Mesendoderm (in vitro differentiated cells): ENCODE results near the gene MAP3K9.

Experiments used
- DNase-seq: peaks from one replicate; pipeline ENCODE4 v3.0.0; 2013
- H2AK5ac ChIP-seq: 2 replicates; pipeline ENCODE4 v1.6.1; 2013; ENCODE audit warnings: low read length, inconsistent platforms
- H2BK120ac ChIP-seq: 2 replicates; pipeline ENCODE4 v1.6.1; 2013; ENCODE audit warnings: low read depth, mild to moderate bottlenecking, low read length, moderate library complexity, mixed read lengths
- H2BK15ac ChIP-seq: replicated peaks from 2 replicates; pipeline ENCODE4 v1.6.1; 2013; ENCODE audit warnings: low read depth, mild to moderate bottlenecking, moderate library complexity
- H2BK5ac ChIP-seq: 2 replicates; pipeline ENCODE4 v1.6.1; 2013; ENCODE audit warnings: low read length, inconsistent platforms
- H3K18ac ChIP-seq: 2 replicates; pipeline ENCODE4 v1.6.1; 2013; ENCODE audit warnings: mild to moderate bottlenecking, low read length, mixed read lengths
- H3K23ac ChIP-seq: one replicate; pipeline ENCODE4 v1.6.1; 2013; ENCODE audit warnings: low read length
- H3K27ac ChIP-seq: 2 replicates; pipeline ENCODE4 v1.5.1; 2013; ENCODE audit warnings: low read depth, mild to moderate bottlenecking, inconsistent platforms, low read length, moderate library complexity
- H3K27me3 ChIP-seq: 2 replicates; pipeline ENCODE4 v1.6.1; 2013; ENCODE audit warnings: low read length, control low read depth, mild to moderate bottlenecking, inconsistent platforms; ENCODE audit not compliant: insufficient read depth, poor library complexity
- H3K36me3 ChIP-seq: 2 replicates; pipeline ENCODE4 v1.6.1; 2013; ENCODE audit warnings: low read length, inconsistent platforms; ENCODE audit not compliant: control insufficient read depth, insufficient read depth
- H3K4ac ChIP-seq: one replicate; pipeline ENCODE4 v1.6.1; 2013; ENCODE audit warnings: low read depth, mild to moderate bottlenecking, low read length, moderate library complexity
- H3K4me1 ChIP-seq: 2 replicates; pipeline ENCODE4 v1.6.1; 2013; ENCODE audit warnings: low read depth, low read length, inconsistent platforms; ENCODE audit not compliant: control insufficient read depth
- H3K4me2 ChIP-seq: 2 replicates; pipeline ENCODE4 v1.6.1; 2013; ENCODE audit warnings: low read length
- H3K4me3 ChIP-seq: 2 replicates; pipeline ENCODE4 v1.5.1; 2013; ENCODE audit warnings: mild to moderate bottlenecking, low read length
- H3K56ac ChIP-seq: one replicate; pipeline ENCODE4 v1.6.1; 2013; ENCODE audit warnings: low read length
- H3K79me1 ChIP-seq: 2 replicates; pipeline ENCODE4 v1.6.1; 2013; ENCODE audit warnings: low read length, inconsistent platforms
- H3K79me2 ChIP-seq: 2 replicates; pipeline ENCODE4 v1.6.1; 2013; ENCODE audit warnings: mild to moderate bottlenecking, low read length; ENCODE audit not compliant: control insufficient read depth, insufficient read depth
- H3K9ac ChIP-seq: 2 replicates; pipeline ENCODE4 v1.6.1; 2013; ENCODE audit warnings: low read length, inconsistent platforms
- H4K5ac ChIP-seq: one replicate; pipeline ENCODE4 v1.6.1; 2013; ENCODE audit warnings: low read length
- H4K8ac ChIP-seq: one replicate; pipeline ENCODE4 v1.6.1; 2013; ENCODE audit warnings: low read depth, mild to moderate bottlenecking, control low read depth, low read length, moderate library complexity
- WGBS: extraction: QIAGEN DNeasy Blood & Tissue Kit; methylation state at CpG from one replicate; pipeline ENCODE4 v1.1.7; 2013; ENCODE audit warnings: low lambda C conversion rate, missing lambda C conversion rate; ENCODE audit not compliant: insufficient coverage; ENCODE audit errors: extremely low coverage; 5-methylcytosine and 5-hydroxymethylcytosine counted together

The MAP3K9 gene

DNA sequence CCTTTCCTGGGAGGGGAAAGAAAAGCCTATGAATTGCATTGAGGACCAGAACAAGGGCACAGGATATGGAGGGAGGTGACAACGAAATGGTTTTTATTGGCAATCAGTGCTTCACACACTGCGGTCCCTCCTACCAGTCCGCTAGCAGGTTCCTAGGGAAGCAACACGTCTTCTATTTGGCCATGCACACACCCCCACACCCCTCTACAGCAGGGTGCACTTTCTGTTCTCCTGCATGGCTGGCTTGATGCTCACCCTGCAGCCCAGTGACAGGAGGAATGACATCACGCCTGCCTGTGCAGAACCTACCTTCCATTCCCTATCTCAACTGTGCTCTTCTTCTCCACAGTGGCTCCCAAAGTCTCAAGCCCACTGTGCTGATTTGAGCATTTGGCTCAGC, 109.7 kb downstream of the MAP3K9 start:
- Histone ChIP-seq H2BK15ac (no peak overlapping the region), H3K27me3 (no peaks in the 10 kb centered on the region), H3K23ac (no peak overlapping the region), H3K36me3 (no peaks in the 10 kb centered on the region), H3K4ac (no peak overlapping the region), H2BK120ac (no peak overlapping the region), H4K5ac (no peak overlapping the region), H3K4me3 (no peak overlapping the region), H3K56ac (no peak overlapping the region), H3K18ac (no peak overlapping the region), H3K27ac (no peak overlapping the region), H3K4me1 (no peaks in the 10 kb centered on the region), H2BK5ac (no peak overlapping the region), H3K4me2 (no peak overlapping the region), H2AK5ac (no peak overlapping the region), H4K8ac (no peak overlapping the region), H3K79me2 (no peaks in the 10 kb centered on the region), H3K9ac (no peak overlapping the region), H3K79me1 (no peaks in the 10 kb centered on the region)
- no CpG with 5 or more reads among the region's 5 CpGs for WGBS
- no peak for DNase-seq

DNA sequence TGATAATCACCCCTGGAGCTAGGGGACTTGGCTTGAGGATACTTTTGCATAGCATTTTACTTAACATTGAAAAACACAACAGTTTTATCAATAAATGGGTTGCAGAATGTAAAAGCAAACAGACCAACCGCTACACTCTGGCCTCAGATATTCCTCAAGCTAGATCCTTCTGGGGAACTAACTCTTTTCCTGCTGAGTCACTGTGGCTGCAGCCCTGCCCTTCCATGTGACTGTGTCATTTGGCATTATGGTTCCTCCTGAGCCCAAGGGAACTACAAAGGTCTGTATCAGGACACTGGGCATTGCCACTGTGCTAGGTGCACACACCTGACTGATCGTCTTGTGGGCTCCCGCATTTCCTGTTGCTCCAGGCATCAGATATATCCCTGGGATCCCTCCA, 111.0 kb downstream of the MAP3K9 start:
- Histone ChIP-seq H4K8ac (no peak overlapping the region), H2AK5ac (no peak overlapping the region), H3K4me3 (no peak overlapping the region), H3K56ac (peak overlapping the region; percentile 44), H3K4me2 (no peak overlapping the region), H3K4ac (no peak overlapping the region), H3K18ac (no peak overlapping the region), H3K9ac (no peak overlapping the region), H3K79me2 (no peaks in the 10 kb centered on the region), H2BK120ac (no peak overlapping the region), H3K27me3 (no peaks in the 10 kb centered on the region), H4K5ac (no peak overlapping the region), H3K36me3 (no peaks in the 10 kb centered on the region), H3K79me1 (no peaks in the 10 kb centered on the region), H3K4me1 (no peaks in the 10 kb centered on the region), H3K23ac (no peak overlapping the region), H2BK5ac (no peak overlapping the region), H2BK15ac (no peak overlapping the region), H3K27ac (no peak overlapping the region)
- DNase-seq: peak; percentile 44
- no CpG with 5 or more reads among the region's 3 CpGs for WGBS

- Histone ChIP-seq H3K18ac (no peak overlapping the region), H4K8ac (no peak overlapping the region), H3K79me2 (no peaks in the 10 kb centered on the region), H3K4me1 (no peaks in the 10 kb centered on the region), H3K4ac (no peak overlapping the region), H2BK5ac (no peak overlapping the region), H3K27me3 (no peaks in the 10 kb centered on the region), H2BK15ac (no peak overlapping the region), H2AK5ac (no peak overlapping the region), H3K79me1 (no peaks in the 10 kb centered on the region), H3K56ac (no peak overlapping the region), H3K4me3 (no peak overlapping the region), H2BK120ac (no peak overlapping the region), H3K23ac (no peak overlapping the region), H3K9ac (no peak overlapping the region), H3K27ac (no peak overlapping the region), H4K5ac (no peak overlapping the region), H3K4me2 (no peak overlapping the region), H3K36me3 (no peaks in the 10 kb centered on the region)
- no peak for DNase-seq
- WGBS: no CpG with 5 or more reads among the region's 2 CpGs
Observed at GRCh38 chr14:70697701-70698100, 111.6 kb downstream of the MAP3K9 start.

- no peak overlapping the region for H3K4me3 ChIP-seq
- H3K79me2 ChIP-seq: no peaks in the 10 kb centered on the region
- H2AK5ac ChIP-seq: no peak overlapping the region
- no peak overlapping the region for H4K8ac ChIP-seq
- no peak overlapping the region for H4K5ac ChIP-seq
- no peak overlapping the region for H2BK120ac ChIP-seq
- H3K27me3 ChIP-seq: no peaks in the 10 kb centered on the region
- H3K4me2 ChIP-seq: no peak overlapping the region
- H3K23ac ChIP-seq: no peak overlapping the region
- H3K56ac ChIP-seq: no peak overlapping the region
- no peak overlapping the region for H3K27ac ChIP-seq
- no peak overlapping the region for H2BK15ac ChIP-seq
- H2BK5ac ChIP-seq: no peak overlapping the region
- H3K9ac ChIP-seq: no peak overlapping the region
- no peak for DNase-seq
- H3K4ac ChIP-seq: no peak overlapping the region
- H3K18ac ChIP-seq: no peak overlapping the region
- H3K79me1 ChIP-seq: no peaks in the 10 kb centered on the region
- H3K36me3 ChIP-seq: no peaks in the 10 kb centered on the region
- H3K4me1 ChIP-seq: no peaks in the 10 kb centered on the region
- no CpG with 5 or more reads among the region's 2 CpGs for WGBS
Observed at GRCh38 chr14:70696026-70696425, 113.3 kb downstream of the MAP3K9 start.

- Histone ChIP-seq H3K18ac (no peak overlapping the region), H3K4ac (no peak overlapping the region), H3K27me3 (no peaks in the 10 kb centered on the region), H4K5ac (no peak overlapping the region), H3K56ac (no peak overlapping the region), H2BK5ac (no peak overlapping the region), H3K79me1 (no peaks in the 10 kb centered on the region), H2AK5ac (no peak overlapping the region), H3K36me3 (no peaks in the 10 kb centered on the region), H2BK120ac (no peak overlapping the region), H3K27ac (no peak overlapping the region), H3K4me1 (no peaks in the 10 kb centered on the region), H4K8ac (no peak overlapping the region), H2BK15ac (no peak overlapping the region), H3K4me3 (no peak overlapping the region), H3K9ac (no peak overlapping the region), H3K23ac (no peak overlapping the region), H3K79me2 (no peaks in the 10 kb centered on the region), H3K4me2 (no peak overlapping the region)
- no CpG with 5 or more reads among the region's 10 CpGs for WGBS
- DNase-seq: peak; percentile 11
Observed at GRCh38 chr14:70692210-70692609, 117.1 kb downstream of the MAP3K9 start.

DNA sequence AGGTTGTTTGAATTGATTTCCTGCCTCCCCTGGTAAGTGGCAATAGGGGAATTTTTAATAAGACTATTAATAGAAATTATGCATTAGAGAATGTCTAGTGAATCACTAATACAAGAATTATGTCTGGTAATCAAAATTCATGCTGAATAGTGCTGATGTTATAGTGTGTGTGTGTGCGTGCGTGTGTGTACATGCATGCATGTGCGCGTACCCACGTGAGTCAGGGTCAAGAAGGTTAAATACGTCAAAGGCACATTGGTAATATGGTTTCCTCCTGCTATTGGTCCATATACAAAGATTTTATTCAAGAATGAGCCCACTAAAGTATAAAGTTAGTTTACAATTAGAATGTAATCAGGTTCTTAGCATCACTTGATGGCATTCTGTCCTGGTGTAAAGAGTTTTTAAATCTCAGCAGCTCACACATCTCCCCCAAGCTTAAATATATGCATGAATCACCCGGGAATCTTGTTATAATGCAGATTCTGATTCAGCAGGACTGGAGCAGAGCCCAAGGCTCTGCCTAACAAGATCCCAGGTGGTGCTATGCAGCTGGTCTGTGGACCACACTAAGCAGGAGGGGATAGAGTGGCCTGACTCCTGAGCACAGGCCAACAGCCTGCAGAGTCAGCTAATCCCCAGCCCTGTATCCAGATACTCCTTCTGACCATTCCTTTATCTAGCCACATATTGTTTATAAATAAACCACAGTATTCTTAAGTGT, 123.7 kb downstream of the MAP3K9 start:
- H3K36me3 ChIP-seq: no peaks in the 10 kb centered on the region
- no peaks in the 10 kb centered on the region for H3K27me3 ChIP-seq
- H3K23ac ChIP-seq: no peak overlapping the region
- no peak overlapping the region for H4K8ac ChIP-seq
- no peak overlapping the region for H2BK15ac ChIP-seq
- no peak overlapping the region for H3K56ac ChIP-seq
- H2BK120ac ChIP-seq: no peak overlapping the region
- no peak overlapping the region for H2AK5ac ChIP-seq
- H3K79me1 ChIP-seq: no peaks in the 10 kb centered on the region
- no peak overlapping the region for H3K9ac ChIP-seq
- no peak overlapping the region for H3K4ac ChIP-seq
- no peak overlapping the region for H3K4me3 ChIP-seq
- DNase-seq: peak; percentile 13
- no peaks in the 10 kb centered on the region for H3K4me1 ChIP-seq
- H3K27ac ChIP-seq: no peak overlapping the region
- H3K79me2 ChIP-seq: no peaks in the 10 kb centered on the region
- no CpG with 5 or more reads among the region's 7 CpGs for WGBS
- H3K18ac ChIP-seq: no peak overlapping the region
- no peak overlapping the region for H3K4me2 ChIP-seq
- H4K5ac ChIP-seq: no peak overlapping the region
- H2BK5ac ChIP-seq: no peak overlapping the region
